Measurements from ENCODE around the gene SPRR2A.
"Not testable (repeated sequence)": the region's sequence is repeated elsewhere in the genome, so short reads cannot be mapped to it uniquely, and the experiment has no call there.

The SPRR2A gene

DNA sequence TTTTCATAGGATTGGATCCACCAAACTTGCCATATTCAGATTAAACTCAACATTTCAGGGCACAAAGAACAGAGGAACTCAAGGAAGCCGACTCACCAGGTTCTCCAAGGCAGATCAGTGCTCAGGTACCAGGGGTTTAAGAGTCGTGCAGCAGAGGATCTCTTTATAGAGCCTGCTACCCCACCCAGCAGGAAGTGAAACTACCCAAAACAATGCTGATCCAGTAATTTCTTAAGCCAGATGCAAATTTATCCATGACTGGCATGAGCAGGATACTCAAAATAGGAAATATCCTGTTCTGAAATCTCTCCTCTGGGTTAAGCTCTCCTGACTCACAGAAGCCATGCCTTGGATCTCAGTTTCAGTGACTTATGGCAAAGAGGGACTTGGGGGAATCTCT lies at the start of gene SPRR2A:
Gene SPRR2A (minus strand): TSS at position 138 of the 400 bp plus-strand sequence. CDS start 777 bp downstream, outside the sequence.
- in situ Hi-C loops (cut with HindIII; ENCODE audit: low pct_unique_long_range_greater_than_20kb, low sequenced_read_pairs): no loop called here
- no peak for DNase-seq (ENCODE audit: low read depth in 1 of 2, low spot score in 1 of 2)
- TF ChIP-seq JUND (IDR thresholded peaks at IDR 0.05; ENCODE audit: low read depth): no peak

DNA sequence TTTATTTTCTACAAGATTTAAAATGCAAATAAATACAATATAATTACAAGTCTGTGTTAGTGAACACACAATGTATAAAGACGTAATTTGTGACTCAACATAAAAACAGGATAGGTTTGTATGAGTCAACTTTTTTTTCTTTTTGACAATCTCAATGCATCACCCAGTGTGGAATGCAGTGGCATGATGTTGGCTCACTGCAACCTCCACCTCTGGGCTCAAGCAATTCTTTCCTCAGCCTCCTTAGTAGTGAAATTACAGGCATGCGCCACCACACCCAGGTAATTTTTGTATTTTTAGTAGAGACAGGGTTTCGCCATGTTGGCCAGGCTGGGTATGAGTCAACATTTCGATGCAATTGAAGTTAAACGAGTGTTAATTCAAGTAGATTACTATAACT lies 42.9 kb upstream of the SPRR2A start:
- in situ Hi-C loops (cut with HindIII; ENCODE audit: low pct_unique_long_range_greater_than_20kb, low sequenced_read_pairs): no loop called here
- no peak for DNase-seq (ENCODE audit: low read depth in 1 of 2, low spot score in 1 of 2)

DNA sequence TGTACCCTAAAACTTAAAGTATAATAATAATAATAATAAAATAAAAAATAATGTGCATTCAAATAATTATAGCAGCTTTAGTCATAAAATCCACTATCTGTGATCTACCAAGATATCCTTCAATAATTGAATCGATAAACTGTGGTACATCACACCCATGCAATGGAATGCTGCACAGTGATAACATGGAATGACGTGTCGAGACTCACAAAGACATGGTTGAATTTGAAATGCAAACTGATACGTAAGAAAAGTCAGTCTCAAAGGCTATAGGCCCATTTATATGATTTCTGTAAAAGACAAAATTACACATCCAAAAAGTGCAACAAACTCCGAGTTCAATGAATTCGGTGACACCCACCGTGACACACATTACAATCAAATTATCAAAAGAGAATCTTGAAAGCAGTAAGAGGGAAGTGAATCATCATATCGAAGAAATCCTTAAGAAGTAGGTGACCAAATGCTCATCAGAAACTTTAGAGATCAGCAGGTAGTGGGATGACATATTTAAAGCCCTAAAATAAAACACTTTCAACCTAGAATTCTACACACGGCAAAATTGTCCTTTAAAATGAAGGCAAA lies 42.2 kb upstream of the SPRR2A start:
- in situ Hi-C loops (cut with HindIII; ENCODE audit: low pct_unique_long_range_greater_than_20kb, low sequenced_read_pairs): no loop called here
- no peak for TF ChIP-seq JUND (IDR thresholded peaks at IDR 0.05; ENCODE audit: low read depth)
- no peak for DNase-seq (ENCODE audit: low read depth in 1 of 2, low spot score in 1 of 2)

More for the DNA sequence above, 42.9 kb upstream of the SPRR2A start:
- no peak for TF ChIP-seq JUND (IDR thresholded peaks at IDR 0.05; ENCODE audit: low read depth)

DNA sequence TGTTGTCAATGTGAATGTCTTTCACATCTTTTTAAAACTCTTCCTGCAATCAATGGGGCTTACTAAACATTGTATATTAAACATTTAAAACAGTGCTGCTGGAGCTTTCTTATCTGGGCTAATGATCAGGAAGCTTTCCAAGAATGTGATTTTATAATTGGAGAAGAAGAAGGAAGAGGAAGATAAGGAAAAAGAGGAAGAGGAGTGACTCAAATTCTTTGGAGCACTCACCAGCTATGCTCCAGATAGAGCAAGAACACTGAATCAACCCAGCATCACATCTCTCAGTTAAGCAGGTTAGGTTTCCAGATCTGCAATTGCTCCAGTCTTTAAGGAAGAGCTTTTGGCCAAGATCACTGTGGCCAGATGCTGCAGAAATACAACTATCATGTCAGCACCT lies 38.5 kb upstream of the SPRR2A start:
- in situ Hi-C loops (cut with HindIII; ENCODE audit: low pct_unique_long_range_greater_than_20kb, low sequenced_read_pairs): no loop called here
- DNase-seq (ENCODE audit: low read depth in 1 of 2, low spot score in 1 of 2): no peak

DNA sequence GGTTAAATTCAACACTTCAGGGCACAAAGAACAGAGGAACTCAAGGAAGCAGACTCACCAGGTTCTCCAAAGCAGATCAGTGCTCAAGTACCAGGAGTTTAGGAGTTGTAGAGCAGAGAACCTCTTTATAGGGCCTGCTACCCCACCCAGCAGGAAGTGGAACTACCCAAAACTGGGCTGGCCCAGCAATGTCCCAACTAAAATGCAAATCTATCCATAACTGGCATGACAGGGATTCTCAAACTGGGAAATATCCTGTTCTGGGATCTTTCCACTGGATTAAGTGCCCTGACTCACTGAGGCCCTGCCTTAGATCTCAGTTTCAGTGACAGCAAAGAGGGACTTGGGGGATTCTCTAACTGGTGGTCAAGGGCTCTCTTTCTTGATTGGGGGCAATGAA lies 37.1 kb upstream of the SPRR2A start, which contains the start of gene SPRR2E:
Gene SPRR2E (minus strand): TSS at position 101 of the 400 bp plus-strand sequence. CDS start 775 bp downstream, outside the sequence.
- no peak for DNase-seq (ENCODE audit: low read depth in 1 of 2, low spot score in 1 of 2)
- no peak for TF ChIP-seq JUND (IDR thresholded peaks at IDR 0.05; ENCODE audit: low read depth)
- in situ Hi-C loops (cut with HindIII; ENCODE audit: low pct_unique_long_range_greater_than_20kb, low sequenced_read_pairs): no loop called here

More for the DNA sequence above, 38.5 kb upstream of the SPRR2A start:
- no peak for TF ChIP-seq JUND (IDR thresholded peaks at IDR 0.05; ENCODE audit: low read depth)

DNA sequence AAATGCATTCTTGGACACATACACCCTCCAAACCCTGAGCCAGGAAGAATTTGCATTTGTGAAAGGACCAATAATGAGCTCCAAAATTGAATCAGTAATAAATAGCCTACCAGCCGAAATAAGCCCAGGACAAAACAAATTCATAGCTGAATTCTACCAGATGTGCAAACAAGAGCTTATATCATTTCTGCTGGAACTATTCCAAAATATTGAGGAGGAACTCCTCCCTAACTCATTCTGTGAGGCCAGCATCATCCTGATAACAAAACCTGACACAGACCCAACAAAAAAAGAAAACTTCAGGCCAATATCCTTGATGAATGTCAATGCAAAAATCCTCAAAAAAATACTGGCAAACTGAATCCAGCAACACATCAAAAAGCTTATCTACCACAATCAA lies 30.3 kb upstream of the SPRR2A start:
- in situ Hi-C loops (cut with HindIII; ENCODE audit: low pct_unique_long_range_greater_than_20kb, low sequenced_read_pairs): no loop called here
- no peak for DNase-seq (ENCODE audit: low read depth in 1 of 2, low spot score in 1 of 2)

DNA sequence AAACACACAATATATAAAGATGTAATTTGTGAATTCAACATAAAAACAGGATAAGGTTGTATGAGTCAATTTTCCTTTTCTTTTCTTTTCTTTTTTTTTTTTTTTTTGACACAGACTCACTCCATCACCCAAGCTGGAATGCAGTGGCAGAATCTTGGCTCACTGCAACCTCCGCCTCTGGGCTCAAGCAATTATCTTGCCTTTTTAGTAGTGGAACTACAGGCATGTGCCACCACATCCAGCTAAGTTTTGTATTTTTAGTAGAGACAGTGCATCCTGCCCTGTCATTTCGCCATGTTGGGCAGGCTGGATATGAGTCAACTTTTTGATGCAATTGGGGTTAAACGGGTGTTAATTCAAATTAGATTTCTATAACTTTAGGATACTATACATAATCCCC lies 24.4 kb upstream of the SPRR2A start:
- in situ Hi-C loops (cut with HindIII; ENCODE audit: low pct_unique_long_range_greater_than_20kb, low sequenced_read_pairs): no loop called here
- DNase-seq (ENCODE audit: low read depth in 1 of 2, low spot score in 1 of 2): no peak
- TF ChIP-seq JUND (IDR thresholded peaks at IDR 0.05; ENCODE audit: low read depth): no peak

More for the DNA sequence above, 30.3 kb upstream of the SPRR2A start:
- no peak for TF ChIP-seq JUND (IDR thresholded peaks at IDR 0.05; ENCODE audit: low read depth)

DNA sequence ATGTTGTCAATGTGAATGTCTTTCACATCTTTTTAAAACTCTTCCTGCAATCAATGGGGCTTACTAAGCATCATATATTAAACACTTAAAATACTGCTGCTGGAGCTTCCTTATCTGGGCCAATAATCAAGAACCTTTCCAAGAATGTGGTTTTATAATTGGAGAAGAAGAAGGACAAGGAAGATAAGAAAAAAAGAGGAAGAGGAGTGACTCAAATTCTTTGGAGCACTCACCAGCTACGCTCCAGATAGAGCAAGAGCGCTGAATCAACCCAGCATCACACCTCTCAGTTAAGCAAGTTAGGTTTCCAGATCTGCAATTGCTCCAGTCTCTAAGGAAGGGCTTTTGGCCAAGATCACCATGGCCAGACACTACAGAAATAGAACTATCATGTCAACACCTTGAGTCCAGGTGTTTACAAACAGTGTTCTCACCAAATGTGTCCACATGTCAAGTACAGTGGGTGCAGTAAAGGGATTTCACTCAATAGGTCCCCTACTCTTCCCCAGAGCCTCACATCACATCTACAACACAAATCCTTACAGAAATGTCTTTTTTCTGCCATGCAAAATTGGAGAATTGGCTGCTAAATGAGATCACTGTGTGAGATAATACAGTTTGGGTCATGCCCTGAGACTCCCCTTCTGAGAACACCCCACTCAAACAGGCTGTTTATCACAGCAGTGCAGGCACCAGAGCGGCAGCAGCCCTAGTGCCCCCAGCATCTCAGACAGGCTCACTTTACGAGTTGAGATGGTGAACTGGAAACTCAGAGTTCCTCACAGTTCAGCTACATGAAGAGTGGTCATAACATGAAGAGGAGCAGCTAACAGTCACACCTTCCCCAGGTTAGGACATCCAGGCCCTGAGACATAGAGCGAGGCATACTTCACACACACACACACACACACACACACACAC lies 15.8 kb upstream of the SPRR2A start:
- in situ Hi-C loops (cut with HindIII; ENCODE audit: low pct_unique_long_range_greater_than_20kb, low sequenced_read_pairs): no loop called here
- no peak for DNase-seq (ENCODE audit: low read depth in 1 of 2, low spot score in 1 of 2)
- TF ChIP-seq JUND (IDR thresholded peaks at IDR 0.05; ENCODE audit: low read depth): no peak

DNA sequence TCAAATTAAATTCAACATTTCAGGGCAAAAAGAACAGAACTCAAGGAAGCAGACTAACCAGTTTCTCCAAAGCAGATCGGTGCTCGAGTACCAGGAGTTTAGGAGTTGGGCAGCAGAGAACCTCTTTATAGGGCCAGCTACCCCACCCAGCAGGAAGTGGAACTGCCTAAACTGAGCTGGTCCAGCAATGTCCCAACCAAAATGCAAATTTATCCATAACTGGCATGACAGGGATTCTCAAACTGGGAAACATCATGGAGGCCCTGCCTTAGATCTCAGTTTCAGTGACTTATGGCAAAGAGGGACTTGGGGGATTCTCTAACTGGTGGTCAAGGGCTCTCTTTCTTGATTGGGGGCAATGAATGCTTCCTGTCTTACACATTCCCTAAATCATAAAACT lies 14.2 kb upstream of the SPRR2A start, which contains the start of gene SPRR2B:
Gene SPRR2B (minus strand): TSS at position 101 of the 400 bp plus-strand sequence. CDS start 772 bp downstream, outside the sequence.
- in situ Hi-C loops (cut with HindIII; ENCODE audit: low pct_unique_long_range_greater_than_20kb, low sequenced_read_pairs): no loop called here
- no peak for DNase-seq (ENCODE audit: low read depth in 1 of 2, low spot score in 1 of 2)
- no peak for TF ChIP-seq JUND (IDR thresholded peaks at IDR 0.05; ENCODE audit: low read depth)

DNA sequence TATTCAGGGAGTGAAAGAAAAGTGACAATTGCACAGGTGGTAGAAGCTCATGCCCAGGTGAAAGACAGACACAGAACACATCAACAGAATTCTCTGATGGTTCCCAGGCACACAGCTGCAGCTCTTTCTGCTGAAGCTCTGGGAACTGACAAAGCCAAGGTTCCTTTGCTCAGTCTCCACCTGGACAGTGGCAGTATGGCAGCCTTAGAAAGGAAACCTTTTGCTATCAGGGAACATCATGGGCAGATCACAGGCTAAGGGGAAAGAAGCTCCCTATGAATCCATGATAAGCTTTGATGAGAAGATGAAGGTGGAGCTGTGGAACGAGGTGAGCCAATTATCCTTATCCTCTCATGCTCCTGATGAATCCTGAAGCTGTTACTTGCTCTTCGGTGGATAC lies 12.9 kb upstream of the SPRR2A start:
- DNase-seq (ENCODE audit: low read depth in 1 of 2, low spot score in 1 of 2): no peak
- in situ Hi-C loops (cut with HindIII; ENCODE audit: low pct_unique_long_range_greater_than_20kb, low sequenced_read_pairs): no loop called here
- no peak for TF ChIP-seq JUND (IDR thresholded peaks at IDR 0.05; ENCODE audit: low read depth)

DNA sequence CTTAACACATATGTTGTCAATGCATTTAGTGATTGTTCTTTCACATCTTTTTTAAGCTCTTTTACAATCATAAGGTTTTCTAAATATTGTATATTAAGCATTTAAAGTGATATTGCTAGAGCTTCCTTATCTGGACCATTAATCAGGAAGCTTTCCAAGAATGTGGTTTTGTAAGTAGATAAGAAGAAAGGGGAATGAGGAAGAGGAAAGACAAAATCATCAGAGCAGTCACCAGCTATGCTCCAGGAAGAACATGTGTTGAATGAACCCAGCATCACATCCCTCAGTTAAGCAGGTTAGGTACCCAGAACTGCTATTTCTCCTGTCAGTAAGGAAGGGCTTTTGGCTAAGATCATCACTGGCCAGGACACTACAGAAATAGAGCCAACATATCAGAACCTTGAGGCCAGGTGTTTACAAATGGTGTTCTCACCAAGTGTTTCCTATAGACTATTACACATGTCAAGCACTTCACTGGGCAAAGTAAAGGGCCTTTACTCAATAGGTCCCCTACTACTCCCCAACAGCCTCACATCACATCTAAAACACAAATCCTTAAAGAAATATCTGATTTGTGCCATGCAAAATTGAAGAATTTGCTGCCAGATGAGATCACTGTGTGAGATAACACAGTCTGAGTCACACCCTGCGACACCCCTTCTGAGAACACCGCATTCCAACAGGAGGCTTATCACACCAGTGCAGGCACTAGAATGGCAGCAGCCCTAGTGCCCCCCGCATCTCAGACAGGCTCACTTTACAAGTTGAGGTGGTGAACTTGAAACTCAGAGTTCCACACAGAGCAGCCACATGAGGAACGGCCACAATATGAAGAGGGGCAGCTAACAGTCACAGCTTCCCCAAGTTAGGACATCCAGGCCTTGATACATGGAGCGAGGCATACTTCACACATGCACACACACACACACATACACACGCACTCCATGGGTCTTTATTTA lies 1.8 kb upstream of the SPRR2A start:
- TF ChIP-seq JUND (IDR thresholded peaks at IDR 0.05; ENCODE audit: low read depth): no peak
- in situ Hi-C loops (cut with HindIII; ENCODE audit: low pct_unique_long_range_greater_than_20kb, low sequenced_read_pairs): no loop called here
- DNase-seq (ENCODE audit: low read depth in 1 of 2, low spot score in 1 of 2): no peak

DNA sequence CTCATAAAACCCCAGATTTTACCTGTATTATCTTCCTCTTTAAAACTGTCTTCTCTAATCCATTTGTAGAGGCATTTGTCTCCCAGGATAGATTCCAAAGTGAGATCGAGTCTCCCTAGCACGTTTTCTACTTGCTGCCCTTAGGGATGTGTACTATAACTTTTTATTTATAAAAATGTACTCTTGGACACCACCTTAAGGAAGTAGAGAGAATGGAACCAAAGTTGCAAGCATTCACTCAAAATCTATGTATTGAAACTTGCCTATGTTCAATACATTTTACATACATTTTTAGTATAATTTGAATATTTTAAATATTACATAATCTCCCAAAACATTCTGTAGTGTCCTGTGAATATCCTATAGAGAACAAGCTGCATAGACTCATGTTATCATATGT lies 842 bp upstream of the SPRR2A start:
- in situ Hi-C loops (cut with HindIII; ENCODE audit: low pct_unique_long_range_greater_than_20kb, low sequenced_read_pairs): no loop called here
- TF ChIP-seq JUND (IDR thresholded peaks at IDR 0.05; ENCODE audit: low read depth): no peak
- DNase-seq (ENCODE audit: low read depth in 1 of 2, low spot score in 1 of 2): peak in 1 of 2 experiments; percentile 22

DNA sequence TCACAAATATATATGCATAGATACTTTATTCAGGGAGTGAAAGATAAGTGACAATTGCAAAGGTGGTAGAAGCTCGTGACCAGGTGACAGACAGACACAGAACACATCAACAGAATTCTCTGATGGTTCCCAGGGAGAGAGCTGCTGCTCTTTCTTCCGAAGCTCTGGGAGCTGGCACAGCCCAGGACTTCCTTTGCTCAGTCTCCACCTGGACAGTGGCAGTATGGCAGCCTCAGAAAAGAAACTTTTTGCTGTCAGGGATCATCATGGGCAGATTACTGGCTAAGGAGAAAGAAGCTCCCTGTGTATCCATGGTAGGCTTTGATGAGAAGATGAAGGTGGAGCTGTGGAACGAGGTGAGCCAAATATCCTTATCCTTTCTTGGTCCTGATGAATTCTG lies 1.2 kb downstream of the SPRR2A start:
- in situ Hi-C loops (cut with HindIII; ENCODE audit: low pct_unique_long_range_greater_than_20kb, low sequenced_read_pairs); DNase-seq (ENCODE audit: low read depth in 1 of 2, low spot score in 1 of 2): not testable (repeated sequence)
